Right lobe of liver (tissue), 4 donors: ENCODE data around the gene TBC1D24.

ENCODE experiments used
- POLR2A ChIP-seq: fragments of 450-650 bp; IDR thresholded peaks from one replicate; pipeline ENCODE4 v1.6.1; 2017; ENCODE audit warnings: antibody characterized with exemption, mild to moderate bottlenecking
- TF ChIP-seq, protein P1 (sequence below), 4 donors: fragments of 200-600 bp in 3 of 4; fragments of 450-650 bp in 1 of 4; IDR thresholded peaks; one replicate each; pipeline versions ENCODE4 v1.5.1 to v1.8.0; 2016 to 2022; ENCODE audit warnings: antibody characterized with exemption in 4 of 4, mild to moderate bottlenecking in 2 of 4
- donor health status: DM: no; HTN: no; CAD: no.
- donor health status: DM: no; HTN: no; CAD: no.
- donor health status: DM: no; HTN: yes; CAD: no.

DNA sequence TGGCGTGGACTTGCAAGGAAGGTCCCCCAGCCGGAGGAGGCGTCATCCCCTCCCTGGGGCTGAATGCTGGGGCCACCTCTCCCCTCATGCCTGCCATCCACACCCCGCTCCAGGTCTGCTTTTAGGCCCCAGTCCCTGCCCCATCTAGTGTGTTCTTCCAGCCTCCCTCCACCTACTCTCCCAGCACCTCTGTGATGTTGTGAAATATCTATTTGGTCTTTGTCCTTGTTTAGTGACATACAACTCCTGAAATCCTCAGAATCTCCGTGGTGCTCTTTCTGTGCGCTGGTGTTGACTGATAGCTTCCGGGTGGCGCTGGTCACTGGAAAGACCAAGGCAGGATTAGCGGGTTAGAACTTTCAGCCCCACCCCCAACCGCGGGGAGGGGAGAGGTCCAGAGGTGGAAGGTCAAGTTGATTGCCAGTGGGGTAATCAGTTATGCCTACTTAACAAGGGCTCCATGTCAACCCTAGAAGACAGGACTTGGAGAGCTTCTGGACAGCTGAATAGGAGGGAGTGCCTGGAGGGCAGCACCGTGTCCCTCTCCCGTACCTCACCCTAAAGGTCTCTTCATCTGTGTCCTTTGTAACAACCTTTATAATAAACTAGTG lies 10.1 kb downstream of the TBC1D24 start:
- TF ChIP-seq POLR2A, result no peak
- TF ChIP-seq, protein P1, sequence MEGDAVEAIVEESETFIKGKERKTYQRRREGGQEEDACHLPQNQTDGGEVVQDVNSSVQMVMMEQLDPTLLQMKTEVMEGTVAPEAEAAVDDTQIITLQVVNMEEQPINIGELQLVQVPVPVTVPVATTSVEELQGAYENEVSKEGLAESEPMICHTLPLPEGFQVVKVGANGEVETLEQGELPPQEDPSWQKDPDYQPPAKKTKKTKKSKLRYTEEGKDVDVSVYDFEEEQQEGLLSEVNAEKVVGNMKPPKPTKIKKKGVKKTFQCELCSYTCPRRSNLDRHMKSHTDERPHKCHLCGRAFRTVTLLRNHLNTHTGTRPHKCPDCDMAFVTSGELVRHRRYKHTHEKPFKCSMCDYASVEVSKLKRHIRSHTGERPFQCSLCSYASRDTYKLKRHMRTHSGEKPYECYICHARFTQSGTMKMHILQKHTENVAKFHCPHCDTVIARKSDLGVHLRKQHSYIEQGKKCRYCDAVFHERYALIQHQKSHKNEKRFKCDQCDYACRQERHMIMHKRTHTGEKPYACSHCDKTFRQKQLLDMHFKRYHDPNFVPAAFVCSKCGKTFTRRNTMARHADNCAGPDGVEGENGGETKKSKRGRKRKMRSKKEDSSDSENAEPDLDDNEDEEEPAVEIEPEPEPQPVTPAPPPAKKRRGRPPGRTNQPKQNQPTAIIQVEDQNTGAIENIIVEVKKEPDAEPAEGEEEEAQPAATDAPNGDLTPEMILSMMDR (IDR thresholded peaks at IDR 0.05), result no peak
